ENCODE results near the gene HRH1.

HRH1 gene

GRCh38 chr3:11245276-11245675 lies 91.0 kb downstream of the HRH1 start:
- no peaks in the 10 kb centered on the region for H3K9me2 ChIP-seq (ENCODE audit: low read depth, low read length)
- TF ChIP-seq CTCF (IDR thresholded peaks at IDR 0.05; ENCODE audit: low read length) = no peak
- TF ChIP-seq EZH2 (IDR thresholded peaks at IDR 0.05; ENCODE audit: borderline replicate concordance, low read length) = no peak
- no peak overlapping the region for H2AFZ ChIP-seq (ENCODE audit: low read length)
- H3K27ac ChIP-seq (ENCODE audit: low read depth, low read length, poor library complexity, severe bottlenecking) = no peak overlapping the region
- no peaks in the 10 kb centered on the region for H3K27me3 ChIP-seq (ENCODE audit: insufficient read depth, low read length)
- no peaks in the 10 kb centered on the region for H4K20me1 ChIP-seq (ENCODE audit: insufficient read depth, low read length)
- no peaks in the 10 kb centered on the region for H3K36me3 ChIP-seq (ENCODE audit: insufficient read depth, low read length)
- H3K79me2 ChIP-seq (ENCODE audit: insufficient read depth, low read length) = no peaks in the 10 kb centered on the region
- H3K4me1 ChIP-seq (ENCODE audit: insufficient read depth, low read length, severe bottlenecking) = no peaks in the 10 kb centered on the region
- no peaks in the 10 kb centered on the region for H3K9me3 ChIP-seq (ENCODE audit: low read length)
- no peaks in the 10 kb centered on the region for H3F3A ChIP-seq (ENCODE audit: insufficient read depth, low read length)
- no peak overlapping the region for H3K4me2 ChIP-seq (ENCODE audit: low read length)
- no peak overlapping the region for H3K4me3 ChIP-seq (ENCODE audit: low read depth, low read length, poor library complexity, severe bottlenecking)
- no peak overlapping the region for H3K9ac ChIP-seq (ENCODE audit: low read length)

GRCh38 chr3:11245827-11246662 lies 91.8 kb downstream of the HRH1 start:
- no peak for TF ChIP-seq CTCF (IDR thresholded peaks at IDR 0.05; ENCODE audit: low read length)
- no peak for TF ChIP-seq EZH2 (IDR thresholded peaks at IDR 0.05; ENCODE audit: borderline replicate concordance, low read length)
- Histone ChIP-seq H3K27me3 (ENCODE audit: insufficient read depth, low read length) (no peaks in the 10 kb centered on the region), H3K9me2 (ENCODE audit: low read depth, low read length) (no peaks in the 10 kb centered on the region), H3K27ac (ENCODE audit: low read depth, low read length, poor library complexity, severe bottlenecking) (no peak overlapping the region), H3K4me3 (ENCODE audit: low read depth, low read length, poor library complexity, severe bottlenecking) (no peak overlapping the region), H3F3A (ENCODE audit: insufficient read depth, low read length) (no peaks in the 10 kb centered on the region), H4K20me1 (ENCODE audit: insufficient read depth, low read length) (no peaks in the 10 kb centered on the region), H3K4me1 (ENCODE audit: insufficient read depth, low read length, severe bottlenecking) (no peaks in the 10 kb centered on the region), H3K4me2 (ENCODE audit: low read length) (no peak overlapping the region), H3K9me3 (ENCODE audit: low read length) (no peaks in the 10 kb centered on the region), H3K36me3 (ENCODE audit: insufficient read depth, low read length) (no peaks in the 10 kb centered on the region), H3K9ac (ENCODE audit: low read length) (no peak overlapping the region), H3K79me2 (ENCODE audit: insufficient read depth, low read length) (no peaks in the 10 kb centered on the region), H2AFZ (ENCODE audit: low read length) (no peak overlapping the region)

- H3K4me1 ChIP-seq (ENCODE audit: insufficient read depth, low read length, severe bottlenecking) = no peaks in the 10 kb centered on the region
- H3K27me3 ChIP-seq (ENCODE audit: insufficient read depth, low read length) = no peaks in the 10 kb centered on the region
- no peaks in the 10 kb centered on the region for H3F3A ChIP-seq (ENCODE audit: insufficient read depth, low read length)
- no peaks in the 10 kb centered on the region for H3K9me2 ChIP-seq (ENCODE audit: low read depth, low read length)
- H3K4me2 ChIP-seq (ENCODE audit: low read length) = no peak overlapping the region
- no peak for TF ChIP-seq EZH2 (IDR thresholded peaks at IDR 0.05; ENCODE audit: borderline replicate concordance, low read length)
- TF ChIP-seq CTCF (IDR thresholded peaks at IDR 0.05; ENCODE audit: low read length) = no peak
- no peak overlapping the region for H2AFZ ChIP-seq (ENCODE audit: low read length)
- no peak overlapping the region for H3K4me3 ChIP-seq (ENCODE audit: low read depth, low read length, poor library complexity, severe bottlenecking)
- no peak overlapping the region for H3K9ac ChIP-seq (ENCODE audit: low read length)
- H3K27ac ChIP-seq (ENCODE audit: low read depth, low read length, poor library complexity, severe bottlenecking) = no peak overlapping the region
- no peaks in the 10 kb centered on the region for H3K9me3 ChIP-seq (ENCODE audit: low read length)
- H4K20me1 ChIP-seq (ENCODE audit: insufficient read depth, low read length) = no peaks in the 10 kb centered on the region
- H3K36me3 ChIP-seq (ENCODE audit: insufficient read depth, low read length) = no peaks in the 10 kb centered on the region
- H3K79me2 ChIP-seq (ENCODE audit: insufficient read depth, low read length) = no peaks in the 10 kb centered on the region
Measured at GRCh38 chr3:11246663-11246970, 92.3 kb downstream of the HRH1 start.
